GM12873 (cell line): ENCODE measurements around the gene KIF21B.

Source experiments
- CTCF ChIP-seq: IDR thresholded peaks from 2 replicates; pipeline ENCODE4 v1.5.1; 2012; ENCODE audit warnings: low read depth, mild to moderate bottlenecking, moderate library complexity, low read length, control low read depth; ENCODE audit not compliant: insufficient read depth; ENCODE audit errors: missing control alignments

KIF21B gene

GRCh38 chr1:201023517-201023902, at the start of gene KIF21B:
KIF21B (minus strand) TSS chr1:201023714; CDS start chr1:201023383, 331 bp downstream.
- no peak for TF ChIP-seq CTCF

GRCh38 chr1:201072922-201073321, 49.4 kb upstream of the KIF21B start:
- no peak for TF ChIP-seq CTCF

GRCh38 chr1:201072149-201072548, 48.6 kb upstream of the KIF21B start:
- TF ChIP-seq CTCF = no peak

- no peak for TF ChIP-seq CTCF
These were observed 46.1 kb upstream of the KIF21B start for GRCh38 chr1:201069636-201070035.

- no peak for TF ChIP-seq CTCF
These were observed 45.5 kb upstream of the KIF21B start for GRCh38 chr1:201068976-201069375.

- no peak for TF ChIP-seq CTCF
These were observed 43.5 kb upstream of the KIF21B start for GRCh38 chr1:201066986-201067385.

- no peak for TF ChIP-seq CTCF
These were observed 42.2 kb upstream of the KIF21B start for GRCh38 chr1:201065686-201066085.

GRCh38 chr1:201064806-201065205, 41.3 kb upstream of the KIF21B start:
- TF ChIP-seq CTCF = no peak
